DOHH2 (cell line): ENCODE measurements around the gene LBP.

Source experiments
- CTCF ChIP-seq: fragments of 200-600 bp; sonication (generic); IDR thresholded peaks from one replicate; pipeline ENCODE4 v1.5.1; 2014; ENCODE audit warnings: antibody characterized with exemption, mild to moderate bottlenecking, low read depth, low read length; ENCODE audit not compliant: poor library complexity, severe bottlenecking
- EZH2phosphoT487 ChIP-seq: fragments of 200-600 bp; sonication (generic); IDR thresholded peaks from 2 replicates; pipeline ENCODE4 v1.6.1; 2017; ENCODE audit warnings: borderline replicate concordance, mild to moderate bottlenecking, antibody characterized with exemption, low read length, moderate library complexity, mixed read lengths

GRCh38 chr20:38386851-38387250 is 40.6 kb downstream of the LBP start:
- TF ChIP-seq CTCF = no peak
- TF ChIP-seq EZH2phosphoT487 = no peak
